Neural crest cell (in vitro differentiated cells): ENCODE results near the gene GPR149. TPM values are rescaled to one million over a fixed set of nuclear protein-coding genes. Genes with fewer than 3 reads are reported as not detected.

Experiments
- DNase-seq: peaks from one replicate; pipeline ENCODE4 v3.0.0; 2021; ENCODE audit warnings: low read depth, mixed read lengths, low spot score
- H3K27ac Mint-ChIP-seq: one replicate; pipeline ENCODE4 v1.8.0; 2021; ENCODE audit warnings: mild to moderate bottlenecking, mixed read lengths; ENCODE audit not compliant: unreplicated experiment
- H3K27me3 Mint-ChIP-seq: 2 replicates; pipeline ENCODE4 v1.8.0; 2021; ENCODE audit warnings: low read depth, mild to moderate bottlenecking, mixed read lengths
- H3K36me3 Mint-ChIP-seq: 2 replicates; pipeline ENCODE4 v1.8.0; 2021; ENCODE audit warnings: low read depth, mild to moderate bottlenecking, mixed read lengths
- H3K4me1 Mint-ChIP-seq: 2 replicates; pipeline ENCODE4 v1.8.0; 2021; ENCODE audit warnings: mixed read lengths
- H3K4me3 Mint-ChIP-seq: one replicate; pipeline ENCODE4 v1.8.0; 2021; ENCODE audit warnings: mild to moderate bottlenecking, mixed read lengths
- H3K9me3 Mint-ChIP-seq: 2 replicates; pipeline ENCODE4 v1.8.0; 2021; ENCODE audit warnings: mixed read lengths
- CTCF ChIP-seq: fragments of 200-600 bp; sonication (generic); conservative IDR thresholded peaks from 2 replicates; pipeline ENCODE4 v1.5.0; 2021; ENCODE audit warnings: antibody characterized with exemption, mild to moderate bottlenecking
- total RNA-seq: library from RNA; stranded (reverse); gene quantifications from 2 replicates; pipeline ENCODE4 v1.2.1, GENCODE V29; 2021

GPR149 gene
- total RNA-seq, 1 donor from 2014 or later: not detected

GRCh38 chr3:154431043-154431442, 1.1 kb upstream of the GPR149 start:
- Mint-ChIP-seq H3K27ac (no peak overlapping the region), H3K36me3 (no peaks in the 10 kb centered on the region), H3K4me1 (peaks cover 18% of the 10 kb centered on the region), H3K9me3 (no peaks in the 10 kb centered on the region), H3K4me3 (no peak overlapping the region), H3K27me3 (peaks cover 70% of the 10 kb centered on the region)
- no peak for DNase-seq
- TF ChIP-seq CTCF: no peak

- no peak for DNase-seq
- Mint-ChIP-seq H3K27ac (no peak overlapping the region), H3K27me3 (peaks cover 82% of the 10 kb centered on the region), H3K4me3 (peak overlapping the region; percentile 76), H3K36me3 (no peaks in the 10 kb centered on the region), H3K9me3 (no peaks in the 10 kb centered on the region), H3K4me1 (peaks cover 18% of the 10 kb centered on the region)
- TF ChIP-seq CTCF: no peak
Observed at GRCh38 chr3:154428286-154429206, 1.4 kb downstream of the GPR149 start.

- peaks cover 88% of the 10 kb centered on the region for H3K27me3 Mint-ChIP-seq
- peak overlapping the region; percentile 76 for H3K4me3 Mint-ChIP-seq
- no peak for TF ChIP-seq CTCF
- DNase-seq: peak; percentile 25
- no peak overlapping the region for H3K27ac Mint-ChIP-seq
- H3K4me1 Mint-ChIP-seq: peaks cover 18% of the 10 kb centered on the region
- H3K9me3 Mint-ChIP-seq: no peaks in the 10 kb centered on the region
- no peaks in the 10 kb centered on the region for H3K36me3 Mint-ChIP-seq
Observed at GRCh38 chr3:154427685-154428285, 2.2 kb downstream of the GPR149 start.

- H3K36me3 Mint-ChIP-seq: no peaks in the 10 kb centered on the region
- no peak overlapping the region for H3K4me3 Mint-ChIP-seq
- no peak overlapping the region for H3K27ac Mint-ChIP-seq
- H3K9me3 Mint-ChIP-seq: no peaks in the 10 kb centered on the region
- DNase-seq: no peak
- no peak for TF ChIP-seq CTCF
- H3K4me1 Mint-ChIP-seq: peaks cover 2% of the 10 kb centered on the region
- H3K27me3 Mint-ChIP-seq: peaks cover 54% of the 10 kb centered on the region
Observed at GRCh38 chr3:154422694-154423093, 7.3 kb downstream of the GPR149 start.

GRCh38 chr3:154421083-154421482, 8.9 kb downstream of the GPR149 start:
- no peaks in the 10 kb centered on the region for H3K4me1 Mint-ChIP-seq
- H3K27me3 Mint-ChIP-seq: peaks cover 44% of the 10 kb centered on the region
- DNase-seq: peak; percentile 53
- no peak for TF ChIP-seq CTCF
- no peak overlapping the region for H3K27ac Mint-ChIP-seq
- H3K36me3 Mint-ChIP-seq: no peaks in the 10 kb centered on the region
- H3K9me3 Mint-ChIP-seq: no peaks in the 10 kb centered on the region
- no peak overlapping the region for H3K4me3 Mint-ChIP-seq
